GM19397 (cell line): Measurements from ENCODE around the gene GFM1.

ENCODE experiments used
- ATAC-seq: cut with Tn5 transposase; IDR thresholded peaks from one replicate; pipeline ENCODE4 v1.9.1; 2021; ENCODE audit warnings: mild to moderate bottlenecking, moderate library complexity; ENCODE audit not compliant: unreplicated experiment

GFM1 gene

DNA sequence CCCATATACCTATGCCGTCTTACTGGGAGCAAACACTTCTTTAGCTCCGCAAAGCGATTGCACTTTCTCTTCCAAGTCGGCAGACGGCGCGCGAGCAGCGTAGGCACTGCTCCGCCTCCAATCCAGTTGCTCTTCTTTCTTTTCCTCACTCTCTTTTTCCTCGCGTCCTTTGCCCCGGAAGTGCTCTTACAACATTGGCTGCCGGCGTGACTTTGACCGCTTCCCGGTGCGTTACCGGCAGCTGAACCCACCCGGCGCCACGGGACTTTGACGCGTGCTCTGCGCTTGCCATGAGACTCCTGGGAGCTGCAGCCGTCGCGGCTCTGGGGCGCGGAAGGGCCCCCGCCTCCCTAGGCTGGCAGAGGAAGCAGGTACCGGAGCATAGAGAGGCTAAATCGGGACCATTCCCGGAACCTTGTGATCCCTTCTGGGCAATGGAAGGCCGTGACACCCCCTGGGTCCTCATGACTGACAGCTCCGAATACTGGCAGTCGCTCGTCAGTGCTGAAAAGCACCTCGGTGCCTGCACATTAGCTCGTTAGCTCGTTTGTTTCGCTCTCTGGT lies at the start of gene GFM1:
Gene GFM1 (plus strand): TSS at position 183 of the 564 bp plus-strand sequence. CDS start 108 bp downstream, at position 291.
- ATAC-seq: peak; percentile 99

DNA sequence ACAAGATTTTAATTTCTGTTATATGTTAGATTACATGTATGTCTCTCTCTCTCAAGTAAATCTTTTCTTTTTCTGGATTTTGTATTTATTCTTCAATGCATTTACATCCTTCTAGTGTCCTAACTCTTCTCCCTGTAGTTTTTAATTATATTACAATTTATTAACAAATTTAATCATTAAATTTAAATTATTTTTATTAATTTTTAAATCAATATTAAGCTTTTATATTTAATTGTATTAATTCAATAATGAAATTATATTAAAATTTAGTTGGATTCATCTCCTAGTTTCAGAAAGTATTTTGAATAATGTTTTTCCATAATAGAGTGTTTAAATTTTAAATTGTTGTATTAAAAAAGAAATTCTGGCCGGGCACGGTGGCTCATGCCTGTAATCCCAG lies 43.5 kb upstream of the GFM1 start:
- ATAC-seq: no peak

DNA sequence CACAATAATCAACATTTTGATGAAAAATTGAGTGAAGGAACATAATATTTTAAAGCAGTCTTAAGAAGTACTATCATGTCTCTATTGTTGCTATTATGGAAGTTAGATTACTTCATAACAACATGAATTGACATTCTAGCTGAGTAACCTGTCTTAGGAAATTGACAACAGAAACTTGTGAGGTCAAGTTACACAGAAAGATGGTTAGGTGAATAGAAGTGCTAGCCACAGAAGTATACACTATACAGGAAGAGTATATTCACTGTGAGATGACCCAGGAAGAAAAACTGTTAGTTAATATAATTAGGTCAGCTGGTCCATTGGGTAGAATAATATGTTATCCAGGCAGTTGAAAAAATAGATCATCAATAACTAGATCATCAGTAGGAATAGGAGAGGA lies 42.1 kb upstream of the GFM1 start:
- no peak for ATAC-seq

DNA sequence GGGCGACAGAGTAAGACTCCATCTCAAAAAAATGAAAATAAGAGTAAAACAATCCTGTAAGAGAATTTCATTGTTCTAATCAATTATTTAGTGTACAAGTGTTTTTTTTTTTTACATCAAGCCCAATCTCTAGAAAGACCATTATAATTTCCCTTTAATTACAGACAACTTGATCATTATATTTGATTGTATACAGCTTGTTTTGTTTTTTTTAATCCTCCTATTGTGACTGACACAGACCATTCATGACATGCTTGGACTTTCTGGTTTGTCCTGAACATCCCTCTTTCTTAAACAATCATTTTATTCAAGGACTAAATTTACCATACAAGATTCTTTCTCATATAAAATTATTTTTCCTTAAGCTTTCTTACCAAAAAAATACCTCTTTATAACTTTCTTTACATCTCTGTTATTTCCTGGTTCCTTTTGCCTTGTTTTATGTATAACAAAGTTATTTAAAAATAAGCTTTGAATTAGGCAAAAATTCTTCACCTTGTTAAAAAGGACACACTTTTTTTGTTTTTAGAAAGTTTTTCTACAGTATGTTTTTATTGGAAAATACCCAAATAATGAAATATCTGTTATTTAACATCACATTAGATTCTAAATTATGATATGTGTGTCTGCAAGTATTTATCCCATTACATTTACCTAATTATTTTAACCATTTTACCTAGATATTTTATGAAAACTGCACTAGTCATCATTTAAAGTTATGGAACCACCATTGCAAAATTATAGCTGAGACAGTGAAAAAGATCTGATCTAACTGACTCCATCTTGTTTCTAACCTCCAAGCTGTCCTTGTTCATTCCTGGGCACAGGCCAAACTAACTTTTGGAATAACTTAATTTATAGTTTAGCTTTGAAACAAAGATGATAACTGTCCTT lies 26.1 kb upstream of the GFM1 start:
- ATAC-seq: no peak

DNA sequence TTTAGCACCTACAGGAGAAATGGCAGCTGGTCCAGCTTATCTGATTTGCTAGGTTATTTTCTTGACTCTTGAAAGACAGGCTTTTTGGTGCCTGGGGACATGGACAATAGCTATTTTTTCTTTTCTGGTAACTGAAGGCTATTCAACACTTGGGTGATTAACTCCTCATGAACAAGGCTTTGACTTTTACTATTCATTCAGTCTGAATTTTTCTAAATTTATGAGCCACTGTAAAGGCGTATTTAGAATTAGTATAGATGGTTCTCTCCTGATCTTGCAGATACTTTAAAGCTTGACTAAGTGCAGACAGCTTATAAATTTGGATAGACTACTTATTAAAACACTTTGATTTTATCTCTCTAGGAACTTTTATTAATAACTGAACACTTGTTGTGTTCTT lies 18.4 kb upstream of the GFM1 start:
- no peak for ATAC-seq

DNA sequence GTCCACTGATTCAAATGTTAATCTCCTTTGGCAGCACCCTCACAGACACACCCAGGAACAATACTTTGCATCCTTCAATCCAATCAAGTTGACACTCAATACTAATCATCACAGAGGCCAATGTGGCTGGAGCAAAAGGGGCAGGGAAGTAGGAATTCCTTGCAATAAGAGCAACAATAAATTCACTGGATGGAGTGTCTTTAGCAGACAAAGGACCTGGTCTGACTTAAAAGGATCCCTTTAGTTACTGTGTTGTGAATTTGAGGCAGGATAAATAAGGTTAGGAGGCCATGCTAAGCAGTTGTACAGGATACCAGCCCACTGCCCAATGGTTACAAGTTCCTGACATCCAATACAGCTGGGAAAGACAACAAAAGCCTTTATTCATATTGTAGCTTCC lies 12.3 kb upstream of the GFM1 start:
- ATAC-seq: no peak

DNA sequence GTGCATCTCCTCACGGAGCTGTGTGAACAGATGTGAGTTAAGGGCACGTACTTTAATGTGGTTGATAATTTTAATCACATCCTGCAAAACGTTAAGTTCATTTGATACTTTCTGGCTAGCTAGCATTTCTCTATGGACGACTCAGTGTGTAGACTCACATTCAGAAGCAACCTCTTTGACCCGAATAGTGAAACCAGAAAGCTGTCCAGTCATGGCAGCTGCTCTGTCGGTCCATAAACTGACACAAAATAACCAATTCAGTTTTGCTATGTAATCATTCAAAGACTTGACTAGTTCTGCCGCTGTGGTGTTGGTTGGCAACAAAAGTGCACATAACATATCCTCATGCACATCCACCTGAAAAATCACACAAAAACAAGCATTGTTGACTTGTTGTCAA lies 3.7 kb upstream of the GFM1 start:
- ATAC-seq: no peak

DNA sequence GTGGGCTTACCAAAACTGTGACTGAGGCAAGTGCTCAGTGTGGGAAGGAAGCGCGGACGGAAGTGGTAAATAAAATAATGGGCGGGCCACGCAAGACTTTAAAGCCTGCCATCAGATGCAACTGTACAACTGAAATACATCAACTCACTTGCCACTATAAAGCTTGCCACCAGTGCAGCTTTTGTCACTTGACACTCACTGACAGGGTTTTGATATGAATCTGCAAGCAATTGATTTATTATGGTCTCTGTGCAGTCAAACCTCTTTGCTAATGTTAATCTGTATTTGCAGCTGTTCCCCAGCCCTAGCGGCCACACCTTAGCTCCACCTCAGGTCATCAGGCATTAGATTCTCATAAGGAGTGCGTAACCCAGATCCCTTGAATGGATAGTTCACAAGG lies 2.3 kb upstream of the GFM1 start:
- ATAC-seq: no peak

DNA sequence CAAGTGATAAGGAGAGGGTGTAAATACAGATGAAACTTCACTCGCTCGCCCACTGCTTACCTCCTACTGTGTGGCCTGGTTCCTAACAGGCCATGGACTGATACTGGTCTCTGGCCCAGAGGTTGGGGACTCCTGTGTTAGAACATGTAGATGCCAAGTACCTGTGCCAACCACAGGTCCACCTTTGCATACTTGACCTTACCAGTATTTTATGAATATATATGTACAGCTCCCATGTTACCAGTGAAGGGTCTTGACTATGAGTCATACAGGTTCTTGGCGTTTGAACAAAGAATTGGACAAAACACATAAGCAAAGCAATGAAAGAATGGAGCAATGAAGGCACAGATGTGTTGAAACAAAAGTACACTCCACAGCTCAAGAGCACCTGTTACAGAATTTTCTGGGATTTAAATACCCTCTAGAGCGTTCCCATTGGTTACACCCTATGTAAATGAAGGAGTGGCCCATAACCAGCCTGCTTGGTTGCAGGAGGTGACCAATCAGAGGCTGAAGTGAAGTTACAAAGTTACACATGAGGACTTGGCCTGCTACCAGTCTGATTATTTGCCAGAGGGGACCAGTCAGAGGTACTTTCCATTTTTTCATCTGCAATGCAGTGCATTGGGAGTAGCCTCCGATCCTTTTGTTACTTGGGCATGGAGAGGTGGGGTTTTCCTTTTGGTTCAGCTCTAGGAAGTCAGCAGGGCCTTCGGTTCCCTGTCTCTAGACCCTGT lies 1.7 kb upstream of the GFM1 start:
- ATAC-seq: no peak

DNA sequence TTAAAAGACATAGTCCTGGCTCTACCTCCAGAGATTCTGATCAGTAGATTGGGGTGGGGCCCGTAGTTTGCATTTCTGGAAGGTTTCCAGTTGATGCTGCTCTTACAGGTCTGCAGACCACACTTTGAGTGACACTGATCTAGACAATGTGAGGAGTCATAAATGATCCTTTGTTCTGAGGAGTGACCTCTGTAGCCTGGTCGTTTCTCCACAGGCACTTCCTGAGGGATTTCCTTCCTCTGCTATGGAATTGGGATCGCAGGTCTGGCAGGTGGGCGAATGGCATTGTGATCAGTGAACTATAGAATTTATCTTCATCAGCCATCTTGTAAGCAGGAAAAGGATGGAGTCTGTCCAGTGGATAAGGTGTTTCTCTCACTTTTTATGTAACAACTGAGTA lies 5.5 kb downstream of the GFM1 start:
- ATAC-seq: no peak

DNA sequence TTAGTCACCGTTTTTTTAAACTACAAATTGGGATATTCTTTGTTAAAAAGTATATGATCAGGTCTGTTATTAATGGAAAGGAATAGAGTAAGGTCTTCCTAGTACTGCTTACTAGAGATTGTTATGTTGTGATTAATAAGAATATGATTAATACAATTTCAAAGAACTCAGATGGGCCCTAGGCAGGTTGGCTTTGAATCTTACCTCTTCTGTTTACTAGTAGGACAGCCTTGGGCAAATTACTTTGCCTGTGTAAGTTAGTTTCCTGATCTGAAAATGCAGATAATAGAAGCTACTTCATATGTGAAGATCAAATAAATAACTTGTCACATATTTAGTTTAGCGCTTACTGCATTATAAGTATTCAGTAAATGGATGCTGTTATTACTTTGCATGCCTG lies 6.9 kb downstream of the GFM1 start:
- no peak for ATAC-seq

DNA sequence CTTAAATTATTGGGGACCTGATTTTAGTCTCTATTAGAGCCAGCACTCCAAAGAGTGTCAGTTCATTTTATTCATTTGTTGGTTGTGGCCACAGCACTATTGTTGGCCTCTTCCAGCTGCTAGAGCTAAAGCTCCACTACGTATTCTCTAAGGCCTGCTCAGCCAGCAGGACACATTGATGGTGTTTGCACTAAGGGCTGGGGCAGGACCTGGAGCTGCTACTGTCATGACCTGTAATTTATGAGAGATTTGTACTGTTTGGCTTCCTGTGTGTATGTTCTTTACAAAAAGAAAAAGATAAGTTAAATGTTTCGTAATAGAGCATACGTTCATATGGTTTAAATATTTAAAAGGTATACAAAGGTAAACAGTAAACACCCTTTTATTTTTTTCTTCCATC lies 8.1 kb downstream of the GFM1 start:
- ATAC-seq: no peak

DNA sequence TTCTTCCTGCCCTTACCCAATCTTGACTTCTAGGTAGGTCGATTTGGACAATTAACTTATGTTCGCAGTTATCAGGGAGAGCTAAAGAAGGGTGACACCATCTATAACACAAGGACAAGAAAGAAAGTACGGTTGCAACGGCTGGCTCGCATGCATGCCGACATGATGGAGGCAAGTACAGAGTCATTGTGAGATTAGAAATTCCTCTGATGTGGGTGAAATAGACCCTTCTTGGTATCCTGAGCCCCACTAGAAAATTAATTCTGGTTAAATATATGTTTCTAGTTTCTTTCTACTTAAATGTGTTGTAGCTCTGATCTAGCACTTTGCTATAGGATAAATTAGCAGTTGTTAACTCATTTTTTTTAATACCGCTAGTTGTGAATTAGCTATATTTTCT lies 14.6 kb downstream of the GFM1 start:
- ATAC-seq: no peak

DNA sequence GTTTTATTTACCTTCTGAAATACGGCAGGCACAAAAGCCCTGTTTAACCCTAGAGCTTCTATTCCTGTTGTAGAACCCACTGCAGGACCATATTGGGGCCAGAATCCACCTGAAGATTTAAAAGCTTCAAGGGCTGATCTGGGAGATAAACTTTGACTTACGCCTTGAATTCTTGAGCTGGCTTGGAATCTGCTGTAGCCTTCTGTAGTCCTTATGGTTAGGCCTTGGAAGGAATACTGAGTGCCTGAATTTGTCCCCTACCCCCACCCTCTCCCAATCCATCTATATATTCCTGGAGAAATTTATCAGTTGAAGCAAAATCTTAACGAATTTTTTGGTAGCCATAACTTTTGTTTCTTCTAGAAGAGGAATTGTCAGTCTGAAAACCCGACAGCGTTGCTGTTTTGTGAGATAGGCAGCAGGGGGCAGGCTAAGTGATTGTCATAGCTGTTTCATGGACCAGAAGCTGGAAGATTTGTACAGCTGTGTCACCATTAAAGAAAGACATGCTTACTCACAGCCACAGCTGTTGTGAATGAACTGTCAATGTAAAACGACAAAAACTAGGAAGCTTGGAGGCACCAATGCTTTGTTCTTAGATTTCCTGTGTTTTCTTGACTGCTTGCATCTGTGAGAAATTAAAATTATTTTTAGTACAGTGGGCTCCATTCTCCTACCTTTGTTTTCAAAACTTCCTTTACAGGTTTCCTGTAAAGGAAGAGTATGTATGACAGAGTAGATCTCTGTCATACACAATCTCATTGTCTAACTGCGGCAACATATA lies 15.3 kb downstream of the GFM1 start:
- peak; percentile 87 for ATAC-seq

DNA sequence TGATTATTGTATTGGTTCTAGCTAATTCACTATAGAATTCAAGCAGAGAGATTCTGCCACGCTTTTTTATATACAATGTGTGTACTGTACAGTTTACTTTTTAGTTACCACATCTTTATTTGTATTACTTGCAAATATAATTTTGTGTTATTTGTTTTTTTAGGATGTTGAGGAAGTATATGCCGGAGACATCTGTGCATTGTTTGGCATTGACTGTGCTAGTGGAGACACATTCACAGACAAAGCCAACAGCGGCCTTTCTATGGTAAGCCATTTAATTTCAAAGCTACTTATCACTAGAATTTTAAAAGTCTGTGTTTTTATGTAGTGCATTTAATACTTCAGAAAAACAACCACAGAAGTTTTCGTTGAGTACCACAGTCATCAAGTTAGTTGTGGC lies 16.4 kb downstream of the GFM1 start:
- no peak for ATAC-seq

DNA sequence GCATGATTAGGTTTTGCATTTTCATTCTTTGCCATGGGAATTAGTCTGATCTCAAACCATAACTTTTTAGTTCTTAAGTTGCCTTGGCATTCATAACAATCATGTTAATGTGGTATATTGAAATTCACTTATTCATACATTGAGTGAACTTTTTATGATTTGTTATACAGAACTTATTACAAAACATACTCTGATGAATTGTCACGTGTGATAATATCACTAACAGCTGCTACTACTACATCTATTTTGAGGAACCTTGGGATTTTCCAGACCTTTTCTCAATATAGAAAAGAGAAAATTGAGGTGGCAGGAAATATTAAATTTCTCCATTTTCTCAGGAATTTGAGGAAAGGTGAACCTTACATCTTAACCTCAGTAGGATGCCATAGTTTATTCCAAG lies 18.9 kb downstream of the GFM1 start:
- no peak for ATAC-seq

DNA sequence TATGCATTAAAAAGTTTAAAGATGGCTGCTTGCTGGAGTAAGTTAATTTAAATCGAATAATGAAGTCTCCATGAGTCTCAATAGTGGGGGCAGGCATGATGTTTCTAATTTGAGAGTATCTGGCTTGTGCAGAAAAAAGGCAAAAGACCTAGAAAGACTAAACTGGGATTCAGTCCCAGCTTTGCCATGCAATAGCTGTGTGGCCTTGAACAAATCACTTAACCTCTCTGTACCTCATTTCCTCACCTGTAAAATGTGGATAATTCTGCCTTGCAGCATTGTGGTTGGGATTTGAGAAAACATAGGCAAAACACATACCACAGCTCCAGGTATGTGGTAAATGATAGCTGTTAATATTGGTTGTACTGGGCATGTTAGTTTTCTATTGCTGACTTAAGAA lies 19.5 kb downstream of the GFM1 start:
- no peak for ATAC-seq

DNA sequence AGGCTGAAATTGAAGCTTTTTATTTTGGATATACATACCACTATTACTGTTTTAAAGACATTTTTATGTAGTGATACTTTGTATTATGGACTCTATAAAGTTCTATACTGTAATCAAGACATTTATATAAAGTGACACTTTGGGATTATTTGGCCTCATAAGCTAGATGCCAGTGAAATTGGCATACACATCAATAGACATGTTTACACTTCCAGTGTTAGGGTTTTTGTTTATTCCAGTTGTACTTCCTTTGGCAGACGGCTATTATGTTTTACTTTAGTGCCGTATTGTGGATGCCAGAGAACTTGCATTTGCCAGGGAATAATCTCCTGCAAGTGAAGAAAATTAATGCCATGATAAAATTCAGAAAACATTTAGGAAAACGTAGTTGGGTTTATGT lies 22.1 kb downstream of the GFM1 start:
- ATAC-seq: no peak

DNA sequence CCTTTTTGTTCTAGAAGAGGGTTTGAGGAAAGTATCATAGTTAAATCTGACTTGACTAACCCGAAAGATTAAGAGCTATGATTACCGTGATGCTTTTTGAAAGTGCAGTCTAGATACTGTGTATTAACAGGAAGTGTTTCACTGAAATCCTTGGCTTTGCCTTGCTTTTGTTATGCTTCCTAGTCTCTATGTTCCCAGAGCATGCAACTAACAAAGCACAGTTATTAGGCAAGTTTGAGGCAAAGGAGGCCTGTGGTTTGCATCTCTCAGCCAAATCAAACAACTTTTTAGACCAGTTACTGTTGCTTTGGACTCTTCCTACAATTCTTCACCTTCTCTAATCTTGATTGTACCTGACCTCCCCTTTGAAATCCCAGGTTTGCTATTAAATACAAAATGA lies 24.2 kb downstream of the GFM1 start:
- ATAC-seq: no peak

DNA sequence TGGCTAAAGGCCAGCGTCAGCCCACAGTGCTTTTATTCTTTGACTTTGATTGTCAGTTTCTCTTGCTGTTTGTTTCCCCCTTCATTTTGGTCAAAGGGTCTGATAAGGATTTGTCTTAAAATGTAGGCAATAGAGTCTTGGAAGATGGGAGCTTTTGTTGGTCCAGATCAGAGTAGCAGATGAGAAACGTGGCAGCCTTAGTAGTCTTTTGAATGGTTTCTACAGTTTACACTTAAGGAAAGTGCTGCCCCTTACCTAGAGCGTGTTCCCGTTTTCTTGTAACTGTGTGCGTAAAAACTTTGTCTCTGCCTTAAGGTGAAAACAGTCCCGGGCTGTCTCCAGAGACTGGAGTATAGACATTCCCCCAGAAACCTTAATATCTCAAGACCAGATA lies 27.5 kb downstream of the GFM1 start:
- no peak for ATAC-seq
